Calu3 (cell line): ENCODE data around the gene CNNM4. TPM values are rescaled to one million over a fixed set of nuclear protein-coding genes. Genes with fewer than 3 reads are reported as not detected.

Source experiments
- BruUV-seq: library from RNA; stranded (reverse); fragments of 400-500 nt; replicated peaks from 2 replicates; lab custom pipeline; 2021; lab: Mats Ljungman, UMichigan
- CTCF ChIA-PET: fragments of 300-600 bp; sonication (Branson Sonifier 250); formaldehyde crosslinking; loops from one replicate; lab custom pipeline; 2022; ENCODE audit warnings: antibody characterized with exemption; lab: Charles Lee
- DNase-seq: peaks from one replicate; pipeline ENCODE4 v3.0.0; 2022
- H3K27ac Mint-ChIP-seq: one replicate; pipeline ENCODE4 v1.8.0; 2022; ENCODE audit warnings: mixed read lengths; ENCODE audit not compliant: unreplicated experiment
- H3K27me3 Mint-ChIP-seq: one replicate; pipeline ENCODE4 v1.8.0; 2022; ENCODE audit warnings: mixed read lengths; ENCODE audit not compliant: unreplicated experiment
- H3K36me3 Mint-ChIP-seq: one replicate; pipeline ENCODE4 v1.8.0; 2022; ENCODE audit warnings: mild to moderate bottlenecking, moderate library complexity, mixed read lengths; ENCODE audit not compliant: insufficient read depth, unreplicated experiment
- H3K4me1 Mint-ChIP-seq: one replicate; pipeline ENCODE4 v1.8.0; 2022; ENCODE audit warnings: mild to moderate bottlenecking, low read depth, mixed read lengths; ENCODE audit not compliant: unreplicated experiment
- H3K4me3 Mint-ChIP-seq: one replicate; pipeline ENCODE4 v1.8.0; 2022; ENCODE audit warnings: mild to moderate bottlenecking, low read depth, moderate library complexity, mixed read lengths; ENCODE audit not compliant: unreplicated experiment
- H3K9me3 Mint-ChIP-seq: one replicate; pipeline ENCODE4 v1.8.0; 2022; ENCODE audit warnings: low read depth, mixed read lengths; ENCODE audit not compliant: unreplicated experiment
- CTCF ChIP-seq: fragments of 200-600 bp; IDR thresholded peaks from one replicate; pipeline ENCODE4 v1.8.0; 2022; ENCODE audit warnings: antibody characterized with exemption; ENCODE audit not compliant: unreplicated experiment
- intact Hi-C: fragments of 100-400 bp; cut with micrococcal nuclease; formaldehyde crosslinking; loops from one replicate; pipeline ENCODE4 v1.10.0; 2022; ENCODE audit not compliant: unreplicated experiment
- total RNA-seq: library from RNA; stranded (reverse); gene quantifications from 2 replicates; pipeline ENCODE4 v1.2.3, GENCODE V29; 2022

CNNM4 gene
- total RNA-seq, 1 experiment from 2014 or later, result 22.3 TPM

- Mint-ChIP-seq H3K27ac (no peak overlapping the region), H3K4me1 (no peaks in the 10 kb centered on the region), H3K9me3 (no peaks in the 10 kb centered on the region), H3K27me3 (no peaks in the 10 kb centered on the region), H3K4me3 (no peak overlapping the region), H3K36me3 (peaks cover 9% of the 10 kb centered on the region)
- no TSS peak for BruUV-seq
- CTCF ChIA-PET, result no interaction called here
- DNase-seq, result no peak
- intact Hi-C loops, result no loop called here
- TF ChIP-seq CTCF, result no peak
These were observed 87.6 kb downstream of the CNNM4 start for GRCh38 chr2:96848264-96848663.

GRCh38 chr2:96852667-96853066 lies 92.0 kb downstream of the CNNM4 start:
- peaks cover 29% of the 10 kb centered on the region for H3K36me3 Mint-ChIP-seq
- H3K4me1 Mint-ChIP-seq, result peaks cover 11% of the 10 kb centered on the region
- DNase-seq, result no peak
- intact Hi-C loops, result no loop called here
- H3K27me3 Mint-ChIP-seq, result no peaks in the 10 kb centered on the region
- no peak overlapping the region for H3K4me3 Mint-ChIP-seq
- no TSS peak for BruUV-seq
- CTCF ChIA-PET, result no interaction called here
- no peaks in the 10 kb centered on the region for H3K9me3 Mint-ChIP-seq
- TF ChIP-seq CTCF, result no peak
- H3K27ac Mint-ChIP-seq, result no peak overlapping the region

GRCh38 chr2:96853321-96853720 lies 92.6 kb downstream of the CNNM4 start:
- no TSS peak for BruUV-seq
- TF ChIP-seq CTCF, result no peak
- H3K36me3 Mint-ChIP-seq, result peaks cover 36% of the 10 kb centered on the region
- H3K4me3 Mint-ChIP-seq, result no peak overlapping the region
- DNase-seq, result no peak
- CTCF ChIA-PET, result no interaction called here
- H3K27me3 Mint-ChIP-seq, result no peaks in the 10 kb centered on the region
- no peak overlapping the region for H3K27ac Mint-ChIP-seq
- peaks cover 11% of the 10 kb centered on the region for H3K4me1 Mint-ChIP-seq
- H3K9me3 Mint-ChIP-seq, result no peaks in the 10 kb centered on the region
- intact Hi-C loops, result no loop called here

- TF ChIP-seq CTCF, result no peak
- Mint-ChIP-seq H3K4me3 (peak overlapping the region; percentile 98), H3K27ac (peak overlapping the region; percentile 47), H3K9me3 (no peaks in the 10 kb centered on the region), H3K36me3 (peaks cover 59% of the 10 kb centered on the region), H3K4me1 (peaks cover 11% of the 10 kb centered on the region), H3K27me3 (no peaks in the 10 kb centered on the region)
- intact Hi-C loops, result loop anchor here (5.0 kb wide), 1 partner anchor 255 kb away; the partner anchor contains the start of gene ANKRD36
- BruUV-seq, result TSS peak; percentile 14
- CTCF ChIA-PET, result interaction anchor here (0.6 to 3.1 kb wide), 20 partner anchors 11 to 307 kb away, joined by 3 to 39 read pairs (median 4); partner anchors contain the start of genes ANKRD36 and CNNM3
- no peak for DNase-seq
These were observed 96.3 kb downstream of the CNNM4 start for GRCh38 chr2:96856776-96857666.
